ENCODE measurements around the gene MICAL3.
"Not testable (repeated sequence)": the region's sequence is repeated elsewhere in the genome, so short reads cannot be mapped to it uniquely, and the experiment has no call there.

Gene MICAL3

DNA sequence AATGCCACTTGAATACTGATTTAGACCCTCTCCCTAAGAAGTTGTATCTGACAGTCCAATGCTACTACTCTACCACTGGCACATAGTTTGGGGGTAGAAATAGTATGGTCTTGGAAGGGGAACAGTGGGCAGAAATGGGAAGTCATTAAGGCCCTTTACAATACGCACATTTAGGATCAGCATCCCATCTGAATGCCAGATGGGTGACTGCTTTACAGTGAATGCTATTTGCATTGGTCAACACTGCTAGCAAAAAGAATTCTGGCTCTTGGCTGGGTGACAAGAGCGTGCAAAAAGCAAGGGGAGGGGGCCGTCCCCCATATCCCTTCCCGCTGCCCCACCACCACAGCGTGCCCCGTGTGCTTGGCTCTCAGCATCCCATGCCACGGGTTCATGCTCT lies 145.4 kb downstream of the MICAL3 start:
- Histone ChIP-seq H3K4me2 (no peak overlapping the region), H3K27me3 (no peaks in the 10 kb centered on the region), H3K9me3 (no peaks in the 10 kb centered on the region), H3K9ac (no peak overlapping the region), H3K4me1 (peaks cover 26% of the 10 kb centered on the region), H3K27ac (no peak overlapping the region), H3K4me3 (no peak overlapping the region), H4K20me1 (peaks cover 13% of the 10 kb centered on the region), H3K36me3 (peaks cover 92% of the 10 kb centered on the region)
- no peak for TF ChIP-seq Cebpa-rat (IDR thresholded peaks at IDR 0.05)

DNA sequence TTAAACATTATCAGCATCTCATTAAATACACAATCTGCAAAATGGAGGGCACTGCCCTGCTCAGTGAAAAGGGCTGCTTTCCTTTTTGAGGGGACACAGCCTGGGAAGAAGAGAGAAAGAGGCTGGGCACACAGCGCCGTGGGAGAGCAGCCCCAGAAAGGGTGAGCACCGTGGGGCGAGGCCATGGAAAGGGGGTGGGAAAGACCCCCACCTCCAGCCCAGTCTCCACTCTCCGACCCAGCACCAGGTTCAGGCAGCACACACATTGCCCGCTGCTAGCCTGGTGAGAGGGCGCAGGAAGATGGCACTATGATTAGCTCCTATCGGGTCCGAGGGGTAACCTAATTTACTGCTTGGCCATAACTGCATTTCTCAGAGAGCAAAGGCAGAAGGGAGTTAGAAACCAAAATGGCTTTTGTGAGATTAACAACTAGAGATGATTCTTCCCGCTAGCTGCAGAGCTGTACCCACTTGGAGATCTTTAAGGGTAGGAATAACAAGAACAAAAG lies 146.1 kb downstream of the MICAL3 start:
- Histone ChIP-seq H3K9ac (no peak overlapping the region), H3K4me3 (no peak overlapping the region), H4K20me1 (peaks cover 19% of the 10 kb centered on the region), H3K4me1 (peaks cover 26% of the 10 kb centered on the region), H3K4me2 (no peak overlapping the region), H3K36me3 (peaks cover 92% of the 10 kb centered on the region), H3K27me3 (no peaks in the 10 kb centered on the region), H3K27ac (no peak overlapping the region), H3K9me3 (no peaks in the 10 kb centered on the region)
- no peak for TF ChIP-seq Cebpa-rat (IDR thresholded peaks at IDR 0.05)

DNA sequence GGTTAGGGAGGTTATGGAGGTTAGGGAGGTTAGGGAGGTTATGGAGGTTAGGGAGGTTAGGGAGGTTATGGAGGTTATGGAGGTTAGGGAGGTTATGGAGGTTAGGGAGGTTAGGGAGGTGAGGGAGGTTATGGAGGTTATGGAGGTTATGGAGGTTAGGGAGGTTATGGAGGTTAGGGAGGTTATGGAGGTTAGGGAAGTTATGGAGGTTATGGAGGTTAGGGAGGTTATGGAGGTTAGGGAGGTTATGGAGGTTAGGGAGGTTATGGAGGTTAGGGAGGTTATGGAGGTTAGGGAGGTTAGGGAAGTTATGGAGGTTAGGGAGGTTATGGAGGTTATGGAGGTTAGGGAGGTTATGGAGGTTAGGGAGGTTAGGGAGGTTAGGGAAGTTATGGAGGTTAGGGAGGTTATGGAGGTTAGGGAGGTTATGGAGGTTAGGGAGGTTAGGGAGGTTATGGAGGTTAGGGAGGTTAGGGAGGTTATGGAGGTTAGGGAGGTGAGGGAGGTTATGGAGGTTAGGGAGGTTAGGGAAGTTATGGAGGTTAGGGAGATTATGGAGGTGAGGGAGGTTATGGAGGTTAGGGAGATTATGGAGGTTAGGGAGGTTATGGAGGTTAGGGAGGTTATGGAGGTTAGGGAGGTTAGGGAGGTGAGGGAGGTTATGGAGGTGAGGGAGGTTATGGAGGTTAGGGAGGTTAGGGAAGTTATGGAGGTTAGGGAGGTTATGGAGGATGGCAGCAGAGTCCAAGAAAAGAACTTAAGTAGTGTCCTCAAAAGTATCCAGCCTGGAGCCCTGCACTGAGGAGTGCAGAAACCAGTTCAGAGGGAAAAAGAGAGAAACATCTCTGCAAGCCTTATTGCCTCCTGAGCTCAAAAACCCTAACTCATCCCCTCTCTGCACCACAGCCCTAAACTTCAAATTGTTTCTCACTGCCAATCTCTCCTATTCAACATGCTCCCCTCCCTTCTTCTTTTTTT lies 147.2 kb downstream of the MICAL3 start:
- not testable (repeated sequence) for H3K27ac ChIP-seq, H3K9me3 ChIP-seq, H3K9ac ChIP-seq, H3K27me3 ChIP-seq, H3K4me3 ChIP-seq, H3K4me2 ChIP-seq
- Histone ChIP-seq H4K20me1 (peaks cover 20% of the 10 kb centered on the region), H3K4me1 (peaks cover 19% of the 10 kb centered on the region), H3K36me3 (peaks cover 92% of the 10 kb centered on the region)

DNA sequence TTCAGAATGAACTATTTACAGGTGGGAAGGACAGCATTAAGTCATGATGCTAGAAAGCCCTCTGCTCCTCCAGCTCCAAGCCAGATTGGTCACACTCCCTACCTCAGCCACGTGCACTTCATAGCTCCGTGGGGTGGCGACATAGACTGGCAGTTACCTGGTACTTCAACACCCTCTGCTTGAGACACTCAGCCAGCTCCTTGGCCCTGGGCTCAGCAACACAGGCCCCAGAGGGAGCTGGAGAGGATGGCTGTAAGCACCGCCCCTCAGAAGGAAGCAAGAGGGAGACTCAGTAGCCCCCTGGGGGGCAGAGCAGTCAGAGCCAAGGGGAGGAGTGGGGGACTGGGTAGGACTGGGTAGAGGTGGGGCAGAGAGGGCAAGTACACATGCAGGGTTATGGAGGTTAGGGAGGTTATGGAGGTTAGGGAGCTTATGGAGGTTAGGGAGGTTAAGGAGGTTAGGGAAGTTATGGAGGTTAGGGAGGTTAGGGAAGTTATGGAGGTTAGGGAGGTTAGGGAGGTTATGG lies 148.0 kb downstream of the MICAL3 start:
- no peaks in the 10 kb centered on the region for H3K27me3 ChIP-seq

DNA sequence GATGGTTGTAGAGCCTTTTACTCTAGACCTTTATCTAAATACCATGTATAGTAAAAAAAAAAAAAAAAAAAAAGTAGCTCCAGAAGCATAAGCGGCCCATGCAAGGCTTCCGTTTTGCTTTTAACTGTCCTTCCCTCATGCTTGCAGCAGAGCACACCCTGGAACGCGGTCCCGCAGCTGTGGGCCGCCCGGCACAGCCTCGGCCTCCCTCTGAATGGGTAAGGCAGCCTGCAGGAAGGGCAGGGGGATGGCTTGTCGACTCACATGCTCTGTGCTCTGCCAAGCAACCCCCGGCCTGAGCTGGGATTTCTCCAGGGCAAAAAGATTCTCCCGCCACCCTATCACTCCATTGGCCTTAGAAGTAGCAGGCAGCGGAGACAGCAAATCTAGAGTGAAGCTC lies 148.7 kb downstream of the MICAL3 start:
- no peak for TF ChIP-seq Cebpa-rat (IDR thresholded peaks at IDR 0.05)
- H3K4me3 ChIP-seq, result no peak overlapping the region
- no peaks in the 10 kb centered on the region for H3K27me3 ChIP-seq
- no peak overlapping the region for H3K9ac ChIP-seq
- H3K4me1 ChIP-seq, result peaks cover 7% of the 10 kb centered on the region; the same call in 1 of the 2 replicates
- H3K4me2 ChIP-seq, result no peak overlapping the region
- peaks cover 28% of the 10 kb centered on the region for H4K20me1 ChIP-seq
- H3K27ac ChIP-seq, result no peak overlapping the region
- H3K36me3 ChIP-seq, result peaks cover 92% of the 10 kb centered on the region
- H3K9me3 ChIP-seq, result no peaks in the 10 kb centered on the region

More for the DNA sequence above, 148.0 kb downstream of the MICAL3 start:
- Histone ChIP-seq H3K9me3 (no peaks in the 10 kb centered on the region), H3K9ac (no peak overlapping the region), H3K4me3 (no peak overlapping the region), H3K36me3 (peaks cover 92% of the 10 kb centered on the region), H3K4me1 (peaks cover 11% of the 10 kb centered on the region), H3K4me2 (no peak overlapping the region), H4K20me1 (peaks cover 28% of the 10 kb centered on the region), H3K27ac (no peak overlapping the region)
- no peak for TF ChIP-seq Cebpa-rat (IDR thresholded peaks at IDR 0.05)

DNA sequence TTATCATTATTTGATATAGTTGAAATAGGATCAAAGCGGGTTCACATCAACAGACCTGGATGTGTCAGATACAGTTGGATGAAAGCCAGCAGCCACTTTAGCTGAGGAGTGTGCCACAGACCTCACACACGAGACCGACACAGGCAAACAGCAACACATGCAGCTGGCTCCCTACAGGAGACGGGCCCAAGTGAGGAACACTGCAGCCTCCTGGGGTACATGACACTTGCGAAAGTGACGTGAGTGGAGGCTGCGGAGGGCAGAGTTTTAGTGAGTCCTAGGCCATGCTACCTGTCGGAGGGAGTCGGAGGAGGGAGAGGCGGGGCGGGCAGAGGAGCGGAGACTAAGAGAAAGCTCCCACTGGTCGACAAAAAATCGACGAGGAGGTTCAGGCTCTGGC lies 149.2 kb downstream of the MICAL3 start:
- Histone ChIP-seq H3K9ac (no peak overlapping the region), H3K4me1 (peaks cover 7% of the 10 kb centered on the region; the same call in 1 of the 2 replicates), H3K27me3 (no peaks in the 10 kb centered on the region), H3K36me3 (peaks cover 92% of the 10 kb centered on the region), H4K20me1 (peaks cover 28% of the 10 kb centered on the region), H3K4me3 (no peak overlapping the region), H3K27ac (no peak overlapping the region), H3K9me3 (no peaks in the 10 kb centered on the region), H3K4me2 (no peak overlapping the region)
- TF ChIP-seq Cebpa-rat (IDR thresholded peaks at IDR 0.05), result no peak

DNA sequence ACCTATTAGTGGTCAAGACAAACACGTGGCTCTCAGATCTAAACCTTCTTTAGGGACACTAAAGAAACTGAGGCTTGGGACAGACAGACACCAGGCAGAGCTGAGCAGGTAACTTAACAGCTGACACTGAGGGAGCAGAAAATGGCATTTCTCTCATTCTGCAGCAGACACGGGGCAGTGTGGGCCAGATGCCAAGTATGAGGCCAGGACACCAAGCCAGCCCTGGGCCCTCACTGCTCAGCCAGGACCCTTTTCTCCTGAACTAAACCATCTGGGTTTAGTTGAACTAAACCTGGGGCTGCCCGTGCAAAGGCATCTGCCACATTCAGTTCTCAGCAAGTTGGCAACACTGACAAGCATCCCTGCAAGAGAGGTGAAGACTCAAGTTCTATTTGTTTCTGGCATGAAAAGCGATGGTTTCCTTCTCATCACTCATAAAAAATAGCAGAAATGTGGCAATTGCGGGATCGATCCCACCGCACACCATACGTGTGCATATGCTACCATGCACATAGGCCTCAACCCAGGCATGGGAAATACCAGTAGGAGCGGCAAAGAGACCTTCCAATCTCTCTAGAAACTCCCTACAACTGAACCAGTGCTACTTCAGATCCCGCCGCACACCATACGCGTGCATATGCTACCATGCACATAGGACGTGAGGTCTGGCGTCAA lies 150.0 kb downstream of the MICAL3 start:
- Histone ChIP-seq H3K4me2 (no peak overlapping the region), H3K27me3 (no peaks in the 10 kb centered on the region), H3K9ac (no peak overlapping the region), H4K20me1 (peaks cover 28% of the 10 kb centered on the region), H3K4me1 (peaks cover 7% of the 10 kb centered on the region; the same call in 1 of the 2 replicates), H3K36me3 (peaks cover 92% of the 10 kb centered on the region), H3K4me3 (no peak overlapping the region), H3K9me3 (no peaks in the 10 kb centered on the region), H3K27ac (no peak overlapping the region)
- TF ChIP-seq Cebpa-rat (IDR thresholded peaks at IDR 0.05), result no peak

DNA sequence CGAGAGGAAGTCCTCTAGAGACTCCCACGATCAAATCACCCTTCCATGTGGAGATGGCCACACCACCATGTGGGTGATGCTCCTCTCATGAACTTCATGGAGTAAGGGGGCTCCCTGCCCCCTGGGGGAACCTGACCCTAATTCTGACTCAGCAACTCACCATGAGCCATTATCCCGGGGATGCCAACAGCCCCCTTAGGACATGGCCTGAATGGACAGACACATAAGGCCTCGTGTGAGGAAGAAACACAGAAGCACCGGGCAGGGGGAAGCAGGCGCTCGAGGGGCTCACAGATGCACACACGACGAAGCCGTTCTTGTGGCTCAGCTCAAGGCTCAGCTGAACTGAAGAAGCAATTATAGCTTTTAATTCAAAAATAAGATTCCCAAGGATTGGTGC lies 150.6 kb downstream of the MICAL3 start:
- Histone ChIP-seq H3K4me3 (no peak overlapping the region), H3K4me1 (peaks cover 7% of the 10 kb centered on the region; the same call in 1 of the 2 replicates), H3K4me2 (no peak overlapping the region), H3K36me3 (peaks cover 92% of the 10 kb centered on the region), H3K27ac (no peak overlapping the region), H3K9me3 (no peaks in the 10 kb centered on the region), H3K9ac (no peak overlapping the region), H4K20me1 (peaks cover 28% of the 10 kb centered on the region), H3K27me3 (no peaks in the 10 kb centered on the region)
- no peak for TF ChIP-seq Cebpa-rat (IDR thresholded peaks at IDR 0.05)

DNA sequence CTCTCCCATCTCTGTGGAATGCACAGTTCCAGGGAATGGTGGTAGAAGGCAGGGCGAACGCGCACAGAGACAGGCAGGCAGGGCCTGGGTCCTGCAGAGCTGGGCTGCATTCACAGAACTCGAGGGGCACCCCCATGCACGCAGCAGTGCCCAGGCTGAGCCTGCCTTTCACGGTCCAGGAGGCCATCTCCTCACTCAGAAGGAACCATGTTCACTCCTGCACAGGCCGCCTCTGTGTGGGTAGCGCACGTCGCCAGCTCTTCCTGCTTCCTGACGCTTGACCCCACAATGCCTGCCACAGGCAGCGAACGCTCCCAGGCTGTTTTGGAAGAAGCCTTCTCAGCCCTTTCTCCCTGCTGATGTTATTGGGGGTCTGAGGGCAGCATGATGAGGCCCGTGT lies 151.2 kb downstream of the MICAL3 start:
- peaks cover 92% of the 10 kb centered on the region for H3K36me3 ChIP-seq
- H3K9ac ChIP-seq, result no peak overlapping the region
- H3K4me1 ChIP-seq, result peaks cover 14% of the 10 kb centered on the region
- no peaks in the 10 kb centered on the region for H3K9me3 ChIP-seq
- no peak for TF ChIP-seq Cebpa-rat (IDR thresholded peaks at IDR 0.05)
- peaks cover 28% of the 10 kb centered on the region for H4K20me1 ChIP-seq
- no peak overlapping the region for H3K27ac ChIP-seq
- H3K4me2 ChIP-seq, result no peak overlapping the region
- H3K27me3 ChIP-seq, result no peaks in the 10 kb centered on the region
- no peak overlapping the region for H3K4me3 ChIP-seq

Data from BLaER1 (cell line).